NCI-H526 treated with DMSO at 0.1 percent for 48 hours (cell line): ENCODE results near the gene C1QTNF9.
"Not testable (repeated sequence)": the region's sequence is repeated elsewhere in the genome, so short reads cannot be mapped to it uniquely, and the experiment has no call there.

ENCODE experiments used
- DNase-seq: peaks from one replicate; lab custom pipeline; 2025; lab: John Stamatoyannopoulos, UW

Gene C1QTNF9

GRCh38 chr13:24362435-24362952, 53.1 kb downstream of the C1QTNF9 start:
- no peak for DNase-seq

- DNase-seq, result no peak
These were observed 55.8 kb downstream of the C1QTNF9 start for GRCh38 chr13:24365191-24365590.

GRCh38 chr13:24366315-24366714, 56.9 kb downstream of the C1QTNF9 start:
- not testable (repeated sequence) for DNase-seq

- DNase-seq, result not testable (repeated sequence)
These were observed 61.9 kb downstream of the C1QTNF9 start for GRCh38 chr13:24371273-24371672.
